Measurements from ENCODE around the gene SYNDIG1.

DNA sequence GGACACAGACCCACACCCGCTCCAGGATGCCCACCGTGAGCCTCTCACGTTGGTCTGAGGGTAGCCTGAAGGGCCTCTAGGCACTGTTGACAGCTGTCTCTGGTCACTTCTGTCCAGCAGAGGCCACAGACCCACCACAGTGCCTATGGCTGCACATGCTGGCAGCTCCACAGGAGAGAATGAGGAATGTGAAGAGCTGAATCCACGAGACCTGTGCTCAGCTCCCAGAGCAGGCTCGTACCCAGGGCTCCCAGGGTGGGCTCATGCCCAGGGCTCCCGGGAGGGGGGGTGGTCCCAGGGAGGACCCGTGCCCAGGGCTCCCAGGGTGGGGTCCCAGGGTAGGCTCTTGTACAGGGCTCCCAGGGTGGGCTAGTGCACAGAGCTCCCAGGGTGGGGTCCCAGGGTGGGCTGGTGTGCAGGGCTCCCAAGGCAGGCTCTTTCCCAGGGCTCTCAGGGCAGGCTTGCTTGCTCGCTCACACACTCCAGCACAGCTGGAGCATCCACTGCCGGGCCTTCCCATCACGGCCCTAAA lies 201.0 kb downstream of the SYNDIG1 start:
- TF ChIP-seq, protein P1, sequence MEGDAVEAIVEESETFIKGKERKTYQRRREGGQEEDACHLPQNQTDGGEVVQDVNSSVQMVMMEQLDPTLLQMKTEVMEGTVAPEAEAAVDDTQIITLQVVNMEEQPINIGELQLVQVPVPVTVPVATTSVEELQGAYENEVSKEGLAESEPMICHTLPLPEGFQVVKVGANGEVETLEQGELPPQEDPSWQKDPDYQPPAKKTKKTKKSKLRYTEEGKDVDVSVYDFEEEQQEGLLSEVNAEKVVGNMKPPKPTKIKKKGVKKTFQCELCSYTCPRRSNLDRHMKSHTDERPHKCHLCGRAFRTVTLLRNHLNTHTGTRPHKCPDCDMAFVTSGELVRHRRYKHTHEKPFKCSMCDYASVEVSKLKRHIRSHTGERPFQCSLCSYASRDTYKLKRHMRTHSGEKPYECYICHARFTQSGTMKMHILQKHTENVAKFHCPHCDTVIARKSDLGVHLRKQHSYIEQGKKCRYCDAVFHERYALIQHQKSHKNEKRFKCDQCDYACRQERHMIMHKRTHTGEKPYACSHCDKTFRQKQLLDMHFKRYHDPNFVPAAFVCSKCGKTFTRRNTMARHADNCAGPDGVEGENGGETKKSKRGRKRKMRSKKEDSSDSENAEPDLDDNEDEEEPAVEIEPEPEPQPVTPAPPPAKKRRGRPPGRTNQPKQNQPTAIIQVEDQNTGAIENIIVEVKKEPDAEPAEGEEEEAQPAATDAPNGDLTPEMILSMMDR (IDR thresholded peaks at IDR 0.05) = no peak
- TF ChIP-seq POLR2A (IDR thresholded peaks at IDR 0.05) = no peak

All from uterus (tissue), 2 donors.